Activated CD4-positive, alpha-beta T cell treated with anti-CD3 and anti-CD28 coated beads, Interleukin-2, amount 10 ng/mL, durations not matched to agents 7 days and 5 days (primary cell): Measurements from ENCODE around the gene VDAC1. TPM values are rescaled to one million over a fixed set of nuclear protein-coding genes. Genes with fewer than 3 reads are reported as not detected.
"Not testable (repeated sequence)": the region's sequence is repeated elsewhere in the genome, so short reads cannot be mapped to it uniquely, and the experiment has no call there.

ENCODE experiments used
- CTCF ChIA-PET: fragments of 350-600 bp; sonication (Branson Sonifier 250); formaldehyde crosslinking; loops from one replicate; lab custom pipeline; 2021; ENCODE audit warnings: antibody characterized with exemption; lab: Charles Lee
- POLR2A ChIA-PET: fragments of 350-600 bp; sonication (Branson Sonifier 250); formaldehyde crosslinking; loops from one replicate; lab custom pipeline; 2021; ENCODE audit warnings: antibody characterized with exemption; lab: Charles Lee
- DNase-seq: peaks from one replicate; pipeline ENCODE4 v3.0.0-alpha.2; 2020
- H3K27ac Mint-ChIP-seq: one replicate; pipeline ENCODE4 v1.8.0; 2021; ENCODE audit warnings: mild to moderate bottlenecking, moderate library complexity, mixed read lengths
- H3K27me3 Mint-ChIP-seq: one replicate; pipeline ENCODE4 v1.8.0; 2021; ENCODE audit warnings: mixed read lengths
- H3K36me3 Mint-ChIP-seq: one replicate; pipeline ENCODE4 v1.8.0; 2021; ENCODE audit warnings: low read depth, mixed read lengths
- H3K4me1 Mint-ChIP-seq: one replicate; pipeline ENCODE4 v1.8.0; 2021; ENCODE audit warnings: mixed read lengths
- H3K4me3 Mint-ChIP-seq: one replicate; pipeline ENCODE4 v1.8.0; 2021; ENCODE audit warnings: mild to moderate bottlenecking, moderate library complexity, mixed read lengths
- H3K9me3 Mint-ChIP-seq: one replicate; pipeline ENCODE4 v1.8.0; 2021; ENCODE audit warnings: mixed read lengths
- total RNA-seq, 2 experiments: library from RNA; stranded (reverse); gene quantifications; one replicate each; pipeline ENCODE4 v1.2.3, GENCODE V29; 2021

The VDAC1 gene
- total RNA-seq, 2 experiments from 2014 or later: 184 to 208 TPM

- CTCF ChIA-PET: interaction anchor here (1.0 to 1.5 kb wide), 2 partner anchors 9 to 71 kb away, joined by 3 read pairs; no protein-coding TSS in a partner anchor
- no peak overlapping the region for H3K27ac Mint-ChIP-seq
- peaks cover 2% of the 10 kb centered on the region for H3K27me3 Mint-ChIP-seq
- H3K4me1 Mint-ChIP-seq: no peaks in the 10 kb centered on the region
- no peak for DNase-seq
- H3K36me3 Mint-ChIP-seq: no peaks in the 10 kb centered on the region
- H3K9me3 Mint-ChIP-seq: peaks cover 3% of the 10 kb centered on the region
- POLR2A ChIA-PET: interaction anchor here (0.6 kb wide), 1 partner anchor 709 kb away, joined by 3 read pairs; the partner anchor contains the start of gene SEC24A
- H3K4me3 Mint-ChIP-seq: no peak overlapping the region
These were observed 65.1 kb downstream of the VDAC1 start for GRCh38 chr5:133939668-133940067.

DNA sequence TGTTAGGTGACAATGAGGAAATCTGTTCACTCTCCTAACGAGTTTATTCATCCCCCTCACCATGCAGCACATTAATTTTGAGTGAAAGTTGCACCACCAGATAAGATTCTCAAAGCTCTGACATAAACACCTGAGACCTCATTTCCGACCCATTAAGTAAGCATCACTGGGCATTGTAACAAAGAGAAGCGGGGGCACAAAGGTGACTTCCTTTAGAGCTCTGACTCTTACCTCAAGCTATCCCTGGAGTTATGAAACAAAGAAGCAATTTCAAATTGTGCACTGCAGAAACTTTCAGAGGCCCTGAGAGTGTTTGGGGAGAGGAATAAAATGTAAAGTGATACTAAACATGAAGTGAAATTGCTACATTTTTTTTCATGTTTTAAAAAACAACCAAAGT lies 65.8 kb downstream of the VDAC1 start:
- Mint-ChIP-seq H3K36me3 (no peaks in the 10 kb centered on the region), H3K27ac (no peak overlapping the region), H3K27me3 (peaks cover 2% of the 10 kb centered on the region), H3K4me1 (no peaks in the 10 kb centered on the region), H3K9me3 (peaks cover 3% of the 10 kb centered on the region), H3K4me3 (no peak overlapping the region)
- CTCF ChIA-PET: interaction anchor here (1.0 to 1.5 kb wide), 2 partner anchors 71 to 515 kb away, joined by 3 read pairs; no protein-coding TSS in a partner anchor
- POLR2A ChIA-PET: no interaction called here
- no peak for DNase-seq

DNA sequence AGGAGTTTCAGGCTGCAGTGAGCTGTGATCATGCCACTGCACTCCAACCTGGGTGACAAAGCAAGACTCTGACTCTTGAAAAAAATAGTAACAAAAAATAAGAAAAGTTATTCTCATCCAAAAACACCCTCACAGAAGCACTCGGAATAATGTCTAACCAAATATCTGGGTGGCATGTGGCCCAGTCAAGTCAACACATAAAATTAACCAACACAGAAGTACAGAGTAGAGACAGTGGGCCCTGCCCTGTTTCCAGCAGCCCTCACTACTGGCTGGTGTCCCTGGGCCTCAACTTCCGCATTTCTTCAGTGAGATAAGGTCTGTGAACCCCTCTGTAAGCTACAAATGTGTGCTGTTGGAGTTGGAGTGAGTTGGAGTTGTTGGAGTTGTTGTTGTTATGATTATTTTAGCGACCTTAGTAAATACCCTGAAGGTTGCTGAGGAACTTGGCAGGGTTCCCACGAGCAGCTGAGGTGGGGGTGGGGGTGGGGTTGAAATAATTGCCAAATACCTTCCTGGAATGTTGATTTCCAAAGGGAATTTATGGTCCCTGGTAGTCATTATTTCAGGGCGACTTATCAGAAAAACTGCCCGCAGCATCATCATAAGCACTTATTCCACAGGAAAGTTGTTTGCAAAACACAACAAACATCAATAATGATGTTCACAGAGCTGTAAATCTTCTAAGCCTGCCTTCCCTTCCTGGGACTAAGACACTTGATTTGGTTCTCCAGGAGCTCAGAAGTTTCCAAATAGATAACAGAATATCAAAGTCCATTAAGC lies 66.5 kb downstream of the VDAC1 start:
- H3K27me3 Mint-ChIP-seq: peaks cover 2% of the 10 kb centered on the region
- no peaks in the 10 kb centered on the region for H3K36me3 Mint-ChIP-seq
- ChIA-PET POLR2A (no interaction called here), CTCF (interaction anchor here (0.6 to 1.5 kb wide), 5 partner anchors 11 to 514 kb away, joined by 3 to 4 read pairs (median 3); no protein-coding TSS in a partner anchor)
- peaks cover 3% of the 10 kb centered on the region for H3K9me3 Mint-ChIP-seq
- H3K27ac Mint-ChIP-seq: no peak overlapping the region
- no peak overlapping the region for H3K4me3 Mint-ChIP-seq
- H3K4me1 Mint-ChIP-seq: no peaks in the 10 kb centered on the region
- no peak for DNase-seq

DNA sequence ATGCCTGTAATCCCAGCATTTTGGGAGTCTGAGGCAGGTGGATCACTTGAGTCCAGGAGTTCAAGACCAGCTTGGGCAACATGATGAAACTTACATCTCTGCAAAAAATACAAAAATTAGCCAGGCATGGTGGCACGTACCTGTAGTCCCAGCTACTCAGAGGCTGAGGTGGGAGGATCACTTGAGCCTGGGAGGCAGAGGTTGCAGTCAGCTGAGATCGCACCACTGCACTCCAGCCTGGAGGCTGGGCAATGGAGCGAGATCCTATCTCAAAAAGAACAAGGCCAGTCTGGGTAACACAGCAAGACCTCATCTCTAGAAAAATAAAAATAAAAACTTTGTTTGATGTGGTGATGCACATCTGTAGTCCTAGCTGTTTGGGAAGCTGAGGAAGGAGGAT lies 67.1 kb downstream of the VDAC1 start:
- H3K27ac Mint-ChIP-seq, H3K27me3 Mint-ChIP-seq, H3K9me3 Mint-ChIP-seq, POLR2A ChIA-PET, H3K36me3 Mint-ChIP-seq, H3K4me3 Mint-ChIP-seq, DNase-seq, H3K4me1 Mint-ChIP-seq: not testable (repeated sequence)
- CTCF ChIA-PET: interaction anchor here (0.6 kb wide), 2 partner anchors 11 to 312 kb away, joined by 3 read pairs; no protein-coding TSS in a partner anchor

DNA sequence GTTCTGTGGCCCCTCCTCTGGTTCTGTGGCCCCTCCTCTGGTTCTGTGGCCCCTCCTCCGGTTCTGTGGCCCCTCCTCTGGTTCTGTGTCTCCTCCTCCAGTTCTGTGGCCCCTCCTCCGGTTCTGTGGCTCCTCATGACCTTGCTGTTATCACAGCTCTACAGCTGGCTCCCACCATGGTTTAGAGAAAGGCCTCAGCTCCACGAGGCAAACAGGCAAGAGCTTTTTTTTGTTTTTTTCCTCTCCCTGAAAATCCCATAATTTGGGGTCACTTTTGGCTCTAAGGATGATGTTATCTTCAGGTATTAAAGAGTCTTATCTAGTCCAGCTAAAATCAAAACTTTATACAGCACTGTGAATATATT lies 68.1 kb downstream of the VDAC1 start:
- Mint-ChIP-seq H3K27ac (no peak overlapping the region), H3K36me3 (no peaks in the 10 kb centered on the region), H3K27me3 (peaks cover under 1% of the 10 kb centered on the region), H3K4me3 (no peak overlapping the region), H3K9me3 (peaks cover 3% of the 10 kb centered on the region), H3K4me1 (peaks cover under 1% of the 10 kb centered on the region)
- ChIA-PET CTCF (interaction anchor here (0.5 kb wide), 1 partner anchor 295 kb away, joined by 3 read pairs; no protein-coding TSS in a partner anchor), POLR2A (no interaction called here)
- no peak for DNase-seq

DNA sequence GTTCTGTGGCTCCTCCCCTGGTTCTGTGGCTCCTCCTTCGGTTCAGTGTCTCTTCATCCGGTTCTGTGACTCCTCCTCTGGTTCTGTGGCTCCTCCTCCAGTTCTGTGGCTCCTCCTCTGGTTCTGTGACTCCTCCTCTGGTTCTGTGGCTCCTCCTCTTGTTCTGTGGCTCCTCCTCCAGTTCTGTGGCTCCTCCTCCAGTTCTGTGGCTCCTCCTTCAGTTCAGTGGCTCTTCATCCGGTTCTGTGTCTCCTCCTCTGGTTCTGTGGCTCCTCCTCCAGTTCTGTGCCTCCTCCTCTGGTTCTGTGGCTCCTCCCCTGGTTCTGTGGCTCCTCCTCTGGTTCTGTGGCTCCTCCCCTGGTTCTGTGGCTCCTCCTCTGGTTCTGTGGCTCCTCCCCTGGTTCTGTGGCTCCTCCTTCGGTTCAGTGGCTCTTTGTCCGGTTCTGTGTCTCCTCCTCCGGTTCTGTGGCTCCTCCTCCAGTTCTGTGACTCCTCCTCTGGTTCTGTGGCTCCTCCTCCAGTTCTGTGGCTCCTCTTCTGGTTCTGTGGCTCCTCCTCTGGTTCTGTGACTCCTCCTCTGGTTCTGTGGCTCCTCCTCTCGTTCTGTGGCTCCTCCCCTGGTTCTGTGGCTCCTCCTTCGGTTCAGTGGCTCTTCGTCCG lies 68.7 kb downstream of the VDAC1 start:
- DNase-seq, POLR2A ChIA-PET, H3K9me3 Mint-ChIP-seq, CTCF ChIA-PET, H3K4me3 Mint-ChIP-seq, H3K27ac Mint-ChIP-seq, H3K36me3 Mint-ChIP-seq, H3K4me1 Mint-ChIP-seq, H3K27me3 Mint-ChIP-seq: not testable (repeated sequence)

DNA sequence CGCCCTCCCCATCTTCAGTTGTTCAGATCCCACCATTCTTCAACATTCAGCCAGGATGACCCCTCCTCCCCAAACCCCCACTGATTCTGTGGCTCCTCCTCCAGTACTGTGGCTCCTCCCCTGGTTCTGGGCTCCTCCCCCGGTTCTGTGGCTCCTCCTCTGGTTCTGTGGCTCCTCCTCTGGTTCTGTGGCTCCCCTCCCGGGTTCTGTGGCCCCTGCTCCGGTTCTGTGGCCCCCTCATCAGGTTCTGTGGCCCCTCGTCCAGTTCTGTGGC lies 69.2 kb downstream of the VDAC1 start:
- DNase-seq: no peak
- ChIA-PET CTCF (interaction anchor here (1.2 to 1.8 kb wide), 2 partner anchors 9 to 10 kb away, joined by 3 read pairs; no protein-coding TSS in a partner anchor), POLR2A (no interaction called here)
- Mint-ChIP-seq H3K4me3 (no peak overlapping the region), H3K4me1 (peaks cover 11% of the 10 kb centered on the region), H3K9me3 (peaks cover 3% of the 10 kb centered on the region), H3K36me3 (no peaks in the 10 kb centered on the region), H3K27ac (no peak overlapping the region), H3K27me3 (no peaks in the 10 kb centered on the region)

DNA sequence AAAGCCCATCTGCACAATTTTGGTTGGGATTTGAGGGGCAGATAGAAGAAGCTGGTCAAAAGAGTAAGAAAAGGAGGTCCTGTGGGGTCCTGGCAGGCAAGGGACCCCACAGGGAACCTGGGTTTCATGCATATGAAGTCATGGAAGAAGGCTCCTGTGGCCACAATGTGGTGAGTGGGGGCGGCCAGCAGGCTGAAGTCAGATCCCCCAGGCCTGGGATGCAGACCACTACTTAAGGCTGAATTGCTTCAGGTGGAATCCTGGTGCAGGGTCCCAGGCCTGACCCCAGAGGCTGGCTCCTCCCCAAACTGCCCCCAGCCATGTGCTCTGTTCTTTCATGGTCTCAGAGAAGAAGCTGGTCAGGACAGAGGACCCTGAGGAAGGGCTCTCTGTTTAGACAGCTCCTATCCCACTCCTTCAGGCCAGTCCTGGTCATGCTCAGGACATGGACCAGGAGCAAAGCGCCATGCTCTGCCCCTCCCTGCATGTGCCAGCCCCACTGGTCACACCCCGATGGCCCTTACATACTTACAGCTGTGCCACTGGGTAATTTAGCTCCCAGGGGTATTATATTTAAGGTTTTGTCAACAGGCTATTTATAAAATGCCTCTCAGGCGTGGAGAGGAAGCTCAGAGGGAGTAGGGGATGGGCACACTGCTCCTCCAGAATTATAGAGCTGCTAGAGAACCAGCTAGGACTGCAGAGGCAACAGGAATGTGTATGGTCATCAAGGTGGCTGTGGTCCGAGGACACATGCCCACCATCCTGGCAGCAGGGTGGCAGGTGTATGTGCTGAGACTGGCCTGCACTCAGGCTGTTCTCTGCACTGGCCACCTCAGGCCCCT lies 69.7 kb downstream of the VDAC1 start:
- no peak for DNase-seq
- Mint-ChIP-seq H3K4me1 (peaks cover 16% of the 10 kb centered on the region), H3K36me3 (no peaks in the 10 kb centered on the region), H3K4me3 (no peak overlapping the region), H3K27me3 (no peaks in the 10 kb centered on the region), H3K9me3 (peaks cover 3% of the 10 kb centered on the region), H3K27ac (no peak overlapping the region)
- POLR2A ChIA-PET: no interaction called here
- CTCF ChIA-PET: interaction anchor here (0.7 to 1.8 kb wide), 3 partner anchors 10 to 13 kb away, joined by 3 read pairs; no protein-coding TSS in a partner anchor

DNA sequence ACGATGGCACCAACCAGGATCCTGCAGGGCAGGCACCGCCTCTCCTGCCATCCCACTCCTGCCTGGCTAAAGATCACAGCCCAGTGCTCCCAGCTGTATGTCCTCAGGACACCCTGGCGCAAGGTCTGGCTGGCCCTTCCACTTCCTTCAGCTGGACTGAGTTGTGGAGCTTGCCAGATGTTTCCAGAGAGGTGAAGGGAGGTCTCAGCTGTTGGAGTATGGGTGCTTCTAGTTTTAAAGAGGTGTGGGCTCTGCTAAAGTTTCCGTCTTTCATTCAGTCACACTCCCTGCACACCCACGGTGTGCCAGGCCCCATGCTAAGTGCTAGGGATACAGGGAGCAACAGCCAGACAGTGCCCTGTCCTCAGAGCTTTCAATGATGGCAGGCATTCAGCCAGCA lies 70.5 kb downstream of the VDAC1 start:
- Mint-ChIP-seq H3K4me1 (peaks cover 21% of the 10 kb centered on the region), H3K36me3 (no peaks in the 10 kb centered on the region), H3K27ac (no peak overlapping the region), H3K9me3 (peaks cover 3% of the 10 kb centered on the region), H3K4me3 (no peak overlapping the region), H3K27me3 (no peaks in the 10 kb centered on the region)
- ChIA-PET CTCF (interaction anchor here (0.7 to 1.8 kb wide), 3 partner anchors 12 to 17 kb away, joined by 3 read pairs; no protein-coding TSS in a partner anchor), POLR2A (no interaction called here)
- no peak for DNase-seq

DNA sequence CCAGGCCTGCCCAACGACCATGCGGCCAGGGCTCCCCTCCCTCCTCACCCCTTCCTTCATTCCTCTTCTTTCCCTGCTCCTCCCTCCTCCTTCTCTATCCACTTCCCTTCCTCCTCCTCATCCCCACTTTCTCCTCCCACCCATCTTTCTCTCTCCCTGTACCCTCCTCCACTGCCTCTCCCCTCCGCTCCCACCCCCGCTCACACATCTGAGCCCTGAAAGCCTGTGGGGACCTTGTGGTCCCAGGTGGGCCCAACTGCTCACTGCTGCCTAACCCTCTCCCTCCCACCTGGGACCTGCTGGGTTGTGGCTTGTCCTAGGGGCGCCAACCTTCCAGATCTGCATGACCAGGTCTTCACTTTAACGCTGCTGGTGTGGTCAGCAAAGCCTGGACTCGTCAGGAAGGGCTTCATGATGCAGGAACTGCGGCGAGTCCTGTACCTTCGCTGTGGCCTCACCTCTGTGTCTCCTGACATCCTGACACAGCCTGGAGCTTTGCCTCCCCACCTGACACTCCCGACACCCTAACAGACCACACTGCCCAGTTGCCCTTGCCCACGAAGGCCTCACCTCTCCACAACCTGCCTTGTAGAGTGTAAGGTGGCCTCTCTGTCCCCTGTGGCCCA lies 71.0 kb downstream of the VDAC1 start:
- CTCF ChIA-PET: interaction anchor here (0.8 to 1.8 kb wide), 2 partner anchors 12 to 17 kb away, joined by 3 read pairs; no protein-coding TSS in a partner anchor
- no peak overlapping the region for H3K27ac Mint-ChIP-seq
- H3K4me1 Mint-ChIP-seq: peaks cover 21% of the 10 kb centered on the region
- POLR2A ChIA-PET: no interaction called here
- DNase-seq: no peak
- no peaks in the 10 kb centered on the region for H3K36me3 Mint-ChIP-seq
- no peak overlapping the region for H3K4me3 Mint-ChIP-seq
- peaks cover 3% of the 10 kb centered on the region for H3K9me3 Mint-ChIP-seq
- H3K27me3 Mint-ChIP-seq: no peaks in the 10 kb centered on the region

DNA sequence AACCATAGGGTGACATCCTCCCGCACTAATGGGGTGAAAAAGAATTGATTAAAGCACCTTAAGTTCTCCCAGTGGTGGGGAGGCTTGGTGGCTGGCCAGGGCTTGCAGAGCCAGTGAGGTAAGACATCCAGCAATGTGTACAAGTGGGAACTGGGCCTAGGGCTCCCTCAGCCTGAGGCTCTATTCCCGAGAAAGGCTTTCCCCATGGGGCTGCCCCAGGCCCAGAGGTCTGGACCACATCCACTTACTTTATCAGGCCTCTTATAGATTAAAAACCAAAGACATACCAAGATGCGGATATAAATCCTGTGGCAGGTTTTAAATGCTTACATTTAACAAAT lies 71.6 kb downstream of the VDAC1 start:
- POLR2A ChIA-PET: no interaction called here
- no peaks in the 10 kb centered on the region for H3K36me3 Mint-ChIP-seq
- H3K9me3 Mint-ChIP-seq: peaks cover 3% of the 10 kb centered on the region
- DNase-seq: no peak
- CTCF ChIA-PET: no interaction called here
- no peaks in the 10 kb centered on the region for H3K27me3 Mint-ChIP-seq
- H3K4me3 Mint-ChIP-seq: no peak overlapping the region
- H3K27ac Mint-ChIP-seq: no peak overlapping the region
- H3K4me1 Mint-ChIP-seq: peaks cover 21% of the 10 kb centered on the region

DNA sequence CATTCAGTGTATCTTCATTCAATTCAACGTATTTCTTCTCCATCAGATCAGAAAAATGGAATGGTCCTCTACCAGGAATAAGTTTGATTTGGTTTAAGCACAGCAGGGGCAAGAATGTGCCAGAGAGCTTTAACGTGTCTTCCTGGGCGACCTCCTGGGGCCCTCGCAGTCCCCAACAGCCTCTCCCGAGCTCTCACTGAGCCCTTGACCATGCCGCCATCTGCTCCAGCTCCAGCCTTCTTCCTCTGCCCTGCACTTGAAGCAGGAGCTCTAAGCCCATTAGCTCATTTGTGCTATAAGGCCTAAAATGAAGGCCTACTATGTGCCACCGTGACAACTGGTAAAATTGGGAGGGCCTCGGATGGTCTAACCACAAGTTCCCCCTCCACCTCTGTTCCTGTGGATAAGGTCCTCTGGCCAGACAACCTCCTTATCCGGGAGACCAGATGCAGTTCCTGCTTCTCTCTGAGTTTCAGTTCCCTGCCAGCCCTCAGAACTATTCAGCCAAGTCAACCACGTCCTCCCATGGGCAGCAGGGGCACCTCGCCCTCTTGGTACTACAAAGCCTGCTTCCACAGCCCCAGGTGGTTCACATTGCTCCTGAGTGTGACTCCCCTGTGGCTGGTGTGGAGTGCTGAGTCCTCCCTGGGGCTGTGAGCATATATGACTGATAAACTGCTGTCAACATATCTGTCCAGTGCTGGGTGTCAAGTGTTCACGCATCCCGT lies 72.2 kb downstream of the VDAC1 start:
- POLR2A ChIA-PET: no interaction called here
- CTCF ChIA-PET: interaction anchor here (1.3 kb wide), 1 partner anchor 16 kb away, joined by 3 read pairs; no protein-coding TSS in a partner anchor

More for the DNA sequence above, 72.2 kb downstream of the VDAC1 start:
- H3K27ac Mint-ChIP-seq: no peak overlapping the region
- H3K9me3 Mint-ChIP-seq: peaks cover 3% of the 10 kb centered on the region
- peaks cover 21% of the 10 kb centered on the region for H3K4me1 Mint-ChIP-seq
- H3K4me3 Mint-ChIP-seq: no peak overlapping the region
- DNase-seq: no peak
- no peaks in the 10 kb centered on the region for H3K27me3 Mint-ChIP-seq
- H3K36me3 Mint-ChIP-seq: no peaks in the 10 kb centered on the region
